ENCODE measurements around the gene LPIN1.
"Not testable (repeated sequence)": the region's sequence is repeated elsewhere in the genome, so short reads cannot be mapped to it uniquely, and the experiment has no call there.

The LPIN1 gene

GRCh38 chr2:11812466-11813248 is 66.2 kb downstream of the LPIN1 start:
- DNase-seq = no peak

- not testable (repeated sequence) for DNase-seq
Observed at GRCh38 chr2:11813345-11813744, 66.9 kb downstream of the LPIN1 start.

- DNase-seq = no peak
Observed at GRCh38 chr2:11813951-11814350, 67.5 kb downstream of the LPIN1 start.

- no peak for DNase-seq
Observed at GRCh38 chr2:11814979-11815510, 68.6 kb downstream of the LPIN1 start.

- not testable (repeated sequence) for DNase-seq
Observed at GRCh38 chr2:11816935-11817334, 70.5 kb downstream of the LPIN1 start.

- DNase-seq = no peak
Observed at GRCh38 chr2:11819235-11819729, 72.8 kb downstream of the LPIN1 start.

GRCh38 chr2:11820650-11821049 is 74.2 kb downstream of the LPIN1 start:
- DNase-seq = no peak

GRCh38 chr2:11821705-11822104 is 75.3 kb downstream of the LPIN1 start:
- no peak for DNase-seq

GRCh38 chr2:11822359-11822745 is 75.9 kb downstream of the LPIN1 start:
- DNase-seq = not testable (repeated sequence)

GRCh38 chr2:11822746-11823451 is 76.5 kb downstream of the LPIN1 start:
- peak; percentile 69 for DNase-seq

- no peak for DNase-seq
Observed at GRCh38 chr2:11824901-11825828, 78.7 kb downstream of the LPIN1 start.

- no peak for DNase-seq
Observed at GRCh38 chr2:11827547-11827946, 81.1 kb downstream of the LPIN1 start.

- no peak for DNase-seq
Observed at GRCh38 chr2:11828933-11829323, 82.5 kb downstream of the LPIN1 start.

GRCh38 chr2:11829324-11829946 is 83.0 kb downstream of the LPIN1 start:
- peak; percentile 78 for DNase-seq

GRCh38 chr2:11829947-11830707 is 83.7 kb downstream of the LPIN1 start:
- peak; percentile 92 for DNase-seq

GRCh38 chr2:11830708-11831301 is 84.4 kb downstream of the LPIN1 start:
- DNase-seq = no peak

GRCh38 chr2:11831415-11831814 is 85.0 kb downstream of the LPIN1 start:
- DNase-seq = no peak

- DNase-seq = no peak
Observed at GRCh38 chr2:11832531-11832930, 86.1 kb downstream of the LPIN1 start.

- DNase-seq = no peak
Observed at GRCh38 chr2:11833601-11834000, 87.2 kb downstream of the LPIN1 start.

- DNase-seq = no peak
Observed at GRCh38 chr2:11835403-11835802, 89.0 kb downstream of the LPIN1 start.

- DNase-seq = no peak
Observed at GRCh38 chr2:11836647-11837219, 90.3 kb downstream of the LPIN1 start.

All from femur (tissue), 1 donor.